GM23248 (cell line): ENCODE measurements around the gene ATP10A. TPM values are rescaled to one million over a fixed set of nuclear protein-coding genes. Genes with fewer than 3 reads are reported as not detected.

Experiments used
- DNase-seq: peaks from one replicate; pipeline ENCODE4 v3.0.0-alpha.2; 2015
- H2AFZ ChIP-seq: fragments of 200-600 bp; sonication (generic); 2 replicates; pipeline ENCODE4 v1.6.1; 2016; ENCODE audit warnings: antibody characterized with exemption
- H3F3A ChIP-seq: fragments of 200-600 bp; sonication (generic); 2 replicates; pipeline ENCODE4 v1.6.1; 2016; ENCODE audit warnings: mild to moderate bottlenecking, antibody characterized with exemption, mixed run types; ENCODE audit not compliant: insufficient read depth
- H3K27ac ChIP-seq: fragments of 200-600 bp; sonication (generic); 2 replicates; pipeline ENCODE4 v1.5.1; 2016; ENCODE audit warnings: mild to moderate bottlenecking
- H3K27me3 ChIP-seq: fragments of 200-600 bp; sonication (generic); replicated peaks from 2 replicates; pipeline ENCODE4 v1.6.1; 2016; ENCODE audit warnings: mild to moderate bottlenecking; ENCODE audit not compliant: insufficient read depth
- H3K36me3 ChIP-seq: fragments of 200-600 bp; sonication (generic); 2 replicates; pipeline ENCODE4 v1.6.1; 2016; ENCODE audit warnings: low read depth, mild to moderate bottlenecking
- H3K4me1 ChIP-seq: fragments of 200-600 bp; sonication (generic); 2 replicates; pipeline ENCODE4 v1.6.1; 2016; ENCODE audit warnings: mild to moderate bottlenecking; ENCODE audit not compliant: insufficient read depth
- H3K4me2 ChIP-seq: fragments of 200-600 bp; sonication (generic); one replicate; pipeline ENCODE4 v1.6.1; 2016; ENCODE audit warnings: mild to moderate bottlenecking; ENCODE audit not compliant: unreplicated experiment
- H3K4me3 ChIP-seq: fragments of 200-600 bp; sonication (generic); 2 replicates; pipeline ENCODE4 v1.5.1; 2016; ENCODE audit warnings: mild to moderate bottlenecking
- H3K79me2 ChIP-seq: fragments of 200-600 bp; sonication (generic); 2 replicates; pipeline ENCODE4 v1.6.1; 2016; ENCODE audit warnings: mild to moderate bottlenecking; ENCODE audit not compliant: insufficient read depth
- H3K9ac ChIP-seq: fragments of 200-600 bp; sonication (generic); 2 replicates; pipeline ENCODE4 v1.6.1; 2016; ENCODE audit warnings: mild to moderate bottlenecking
- H3K9me2 ChIP-seq: fragments of 200-600 bp; sonication (generic); 2 replicates; pipeline ENCODE4 v1.6.1; 2016; ENCODE audit warnings: mixed run types, mild to moderate bottlenecking, moderate library complexity; ENCODE audit not compliant: insufficient read depth
- H3K9me3 ChIP-seq: fragments of 200-600 bp; sonication (generic); one replicate; pipeline ENCODE4 v1.6.1; 2017; ENCODE audit warnings: low read depth
- H4K20me1 ChIP-seq: fragments of 200-600 bp; sonication (generic); 2 replicates; pipeline ENCODE4 v1.6.0; 2016; ENCODE audit not compliant: insufficient read depth
- EZH2 ChIP-seq: fragments of 200-600 bp; sonication (generic); IDR thresholded peaks from 2 replicates; pipeline ENCODE4 v1.6.1; 2018; ENCODE audit warnings: antibody characterized with exemption, mild to moderate bottlenecking; ENCODE audit not compliant: insufficient read depth, poor library complexity, severe bottlenecking
- EZH2phosphoT487 ChIP-seq: fragments of 200-600 bp; sonication (generic); IDR thresholded peaks from 2 replicates; pipeline ENCODE4 v1.6.1; 2018; ENCODE audit warnings: antibody characterized with exemption, moderate library complexity, mild to moderate bottlenecking, low read depth; ENCODE audit not compliant: insufficient read depth
- WGBS, 2 experiments: methylation state at CpG; one replicate each; pipeline ENCODE4 v1.1.6; 2015 to 2017; ENCODE audit warnings: low lambda C conversion rate in 2 of 2, low coverage in 1 of 2; ENCODE audit errors: missing lambda C conversion rate in 2 of 2; 5-methylcytosine and 5-hydroxymethylcytosine counted together
- in situ Hi-C: fragments of 300-500 bp; cut with MboI; formaldehyde crosslinking; loops from 2 replicates; pipeline ENCODE4 v1.15.0; 2020
- polyA plus RNA-seq: library from polyadenylated mRNA; unstranded; fragments of >200 nt; fragmentation: Nextera tagmentation; extraction: Ambion mirVana; gene quantifications from 2 replicates; pipeline ENCODE4 v1.2.1, GENCODE V29; 2016
- total RNA-seq: library from RNA; depleted of rRNA; stranded (reverse); fragments of >200 nt; shearing (Covaris generic); gene quantifications from 2 replicates; pipeline ENCODE4 v1.2.3, GENCODE V29; 2014

The ATP10A gene
- total and polyA plus RNA-seq, 2 experiments from 2014 or later, result 20.4 to 64.1 TPM

DNA sequence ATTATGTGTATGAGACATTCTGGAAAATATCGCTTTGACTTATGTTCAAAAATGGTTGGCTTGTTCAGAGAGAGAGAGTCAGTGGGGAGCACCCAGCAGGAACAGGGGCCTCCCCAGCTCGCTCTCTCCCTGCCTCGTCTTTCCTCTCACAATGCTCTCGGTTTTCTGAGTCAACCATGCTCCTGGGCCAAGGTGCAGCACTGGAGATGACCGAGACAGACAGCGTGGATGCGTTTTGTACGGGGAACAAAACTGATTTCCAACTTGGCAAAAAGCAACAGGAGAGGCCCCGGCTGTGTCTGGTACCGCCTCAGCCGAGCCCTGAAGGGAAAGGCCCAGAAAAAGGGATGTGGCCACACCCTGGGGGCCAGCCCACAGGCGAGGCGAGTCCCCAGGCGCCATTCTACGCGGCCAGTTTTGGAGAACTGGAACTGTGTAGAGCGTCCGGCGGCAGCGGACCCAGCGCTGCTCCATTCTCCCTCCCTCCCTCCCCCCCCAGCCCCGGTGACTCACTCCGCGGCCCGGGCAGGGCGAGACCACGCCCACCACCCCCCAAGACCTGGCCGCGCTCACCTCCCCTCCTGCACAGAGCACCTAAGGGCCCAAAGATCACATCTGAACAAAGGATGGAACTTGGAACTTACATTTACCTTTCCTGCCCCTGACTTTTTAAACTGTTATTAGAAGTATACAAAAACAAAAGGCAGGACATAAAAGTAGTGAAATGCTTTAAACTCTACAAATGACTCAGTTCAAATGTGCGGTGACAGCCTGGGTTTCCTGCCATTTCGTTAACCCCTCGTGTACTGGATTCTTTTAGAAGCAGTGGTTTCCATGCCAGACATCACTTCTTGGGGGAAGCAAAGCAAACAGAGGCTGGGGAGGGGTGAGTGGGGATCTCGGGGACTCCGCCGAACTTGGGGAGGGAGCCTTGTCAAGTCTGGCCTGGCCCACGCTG is 12.7 kb downstream of the ATP10A start:
- TF ChIP-seq EZH2, result no peak
- no peak for TF ChIP-seq EZH2phosphoT487
- H3K9ac ChIP-seq, result peak overlapping the region; percentile 97
- H3K27me3 ChIP-seq, result no peaks in the 10 kb centered on the region
- H3K4me1 ChIP-seq, result peaks cover 58% of the 10 kb centered on the region
- H3K9me2 ChIP-seq, result no peaks in the 10 kb centered on the region
- H3K79me2 ChIP-seq, result peaks cover 92% of the 10 kb centered on the region
- H2AFZ ChIP-seq, result peak overlapping the region; percentile 9; the same call in 1 of the 2 replicates
- peak overlapping the region; percentile 98 for H3K27ac ChIP-seq
- H3K9me3 ChIP-seq, result no peaks in the 10 kb centered on the region
- WGBS, 2 experiments, result 8% methylated on average over 29 to 36 of the region's 36 CpGs
- no peaks in the 10 kb centered on the region for H4K20me1 ChIP-seq
- DNase-seq, result peak; percentile 94
- peak overlapping the region; percentile 69 for H3K4me3 ChIP-seq
- peak overlapping the region; percentile 89 for H3K4me2 ChIP-seq
- peaks cover 37% of the 10 kb centered on the region for H3F3A ChIP-seq
- no peaks in the 10 kb centered on the region for H3K36me3 ChIP-seq
- in situ Hi-C loops, result no loop called here

GRCh38 chr15:25849157-25849921 is 13.8 kb downstream of the ATP10A start:
- H3K4me3 ChIP-seq, result peak overlapping the region; percentile 69
- peak overlapping the region; percentile 97 for H3K9ac ChIP-seq
- no peaks in the 10 kb centered on the region for H4K20me1 ChIP-seq
- H3K4me1 ChIP-seq, result peaks cover 64% of the 10 kb centered on the region
- H3K9me3 ChIP-seq, result no peaks in the 10 kb centered on the region
- H2AFZ ChIP-seq, result no peak overlapping the region
- peak overlapping the region; percentile 89 for H3K4me2 ChIP-seq
- peak overlapping the region; percentile 98 for H3K27ac ChIP-seq
- H3K79me2 ChIP-seq, result peaks cover 92% of the 10 kb centered on the region
- peak; percentile 94 for DNase-seq
- H3K27me3 ChIP-seq, result no peaks in the 10 kb centered on the region
- no peaks in the 10 kb centered on the region for H3K9me2 ChIP-seq
- TF ChIP-seq EZH2phosphoT487, result no peak
- no peak for TF ChIP-seq EZH2
- no peaks in the 10 kb centered on the region for H3K36me3 ChIP-seq
- in situ Hi-C loops, result no loop called here
- 12 to 17% methylated on average over 11 of the region's 11 CpGs for WGBS, 2 experiments
- H3F3A ChIP-seq, result peaks cover 37% of the 10 kb centered on the region

DNA sequence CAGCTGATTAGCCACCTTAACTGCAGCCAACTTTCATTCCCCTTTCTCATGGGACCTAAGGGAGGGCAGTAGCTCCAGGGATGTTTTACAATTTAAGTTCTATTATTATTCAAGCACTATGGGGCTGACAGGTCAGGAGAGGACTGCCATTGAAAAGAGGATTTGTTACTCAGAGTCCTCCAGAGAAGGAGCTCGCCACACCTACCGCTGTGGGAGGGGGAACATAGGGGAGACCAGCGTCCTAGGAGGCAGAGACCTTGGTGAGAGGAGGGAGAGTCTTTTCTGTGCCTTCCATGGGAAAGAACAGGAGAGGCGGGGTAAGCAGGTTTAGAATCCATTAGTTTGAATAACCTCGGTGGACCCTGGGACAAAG is 14.4 kb downstream of the ATP10A start:
- H4K20me1 ChIP-seq, result no peaks in the 10 kb centered on the region
- H3K27ac ChIP-seq, result peak overlapping the region; percentile 98
- TF ChIP-seq EZH2 (no peak), EZH2phosphoT487 (no peak)
- H3K79me2 ChIP-seq, result peaks cover 92% of the 10 kb centered on the region
- no peaks in the 10 kb centered on the region for H3K9me3 ChIP-seq
- H3K4me1 ChIP-seq, result peaks cover 64% of the 10 kb centered on the region
- peak overlapping the region; percentile 97 for H3K9ac ChIP-seq
- DNase-seq, result no peak
- no peaks in the 10 kb centered on the region for H3K9me2 ChIP-seq
- H3K36me3 ChIP-seq, result no peaks in the 10 kb centered on the region
- H3F3A ChIP-seq, result peaks cover 37% of the 10 kb centered on the region
- peak overlapping the region; percentile 89 for H3K4me2 ChIP-seq
- no peak overlapping the region for H2AFZ ChIP-seq
- peak overlapping the region; percentile 69; the same call in 1 of the 2 replicates for H3K4me3 ChIP-seq
- in situ Hi-C loops, result no loop called here
- WGBS, 2 experiments, result 71 to 73% methylated on average over 5 of the region's 5 CpGs
- no peaks in the 10 kb centered on the region for H3K27me3 ChIP-seq

- H3K9ac ChIP-seq, result peak overlapping the region; percentile 97
- H3K36me3 ChIP-seq, result no peaks in the 10 kb centered on the region
- peaks cover 62% of the 10 kb centered on the region for H3K4me1 ChIP-seq
- H3K9me2 ChIP-seq, result no peaks in the 10 kb centered on the region
- H3K4me3 ChIP-seq, result no peak overlapping the region
- H3K27me3 ChIP-seq, result no peaks in the 10 kb centered on the region
- no peak for DNase-seq
- WGBS, 2 experiments, result 97 to 98% methylated on average over 8 of the region's 8 CpGs
- H2AFZ ChIP-seq, result no peak overlapping the region
- TF ChIP-seq EZH2, result no peak
- no peak for TF ChIP-seq EZH2phosphoT487
- in situ Hi-C loops, result no loop called here
- no peaks in the 10 kb centered on the region for H3K9me3 ChIP-seq
- peaks cover 92% of the 10 kb centered on the region for H3K79me2 ChIP-seq
- H4K20me1 ChIP-seq, result no peaks in the 10 kb centered on the region
- no peak overlapping the region for H3K4me2 ChIP-seq
- H3K27ac ChIP-seq, result peak overlapping the region; percentile 98
- H3F3A ChIP-seq, result peaks cover 37% of the 10 kb centered on the region
Observed at GRCh38 chr15:25848325-25848724, 14.8 kb downstream of the ATP10A start.
